Fibroblast of upper back skin (primary cell): Measurements from ENCODE around the gene HIF1A.

ENCODE experiments used
- DNase-seq: peaks from one replicate; pipeline ENCODE4 v3.0.0-alpha.2; 2013

Gene HIF1A

DNA sequence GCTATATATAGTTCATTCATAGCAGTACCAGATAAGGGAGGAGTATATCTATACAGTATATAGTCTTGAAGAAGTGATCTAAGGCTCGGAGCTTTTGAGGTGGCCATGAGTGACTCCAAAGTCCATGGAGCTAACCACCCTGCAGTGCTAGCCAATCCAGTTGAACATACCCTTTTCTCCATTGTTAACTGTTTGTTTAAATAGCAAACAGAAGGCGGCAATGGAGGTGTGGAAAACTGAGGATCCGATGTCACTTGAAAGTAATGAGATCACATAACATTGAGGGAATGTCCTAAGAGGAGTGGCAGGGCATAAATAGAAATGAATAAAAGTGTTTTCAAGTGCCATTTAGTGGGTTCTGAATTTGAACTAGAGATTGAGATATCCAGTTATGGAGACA, 54.6 kb downstream of the HIF1A start:
- peak; percentile 7 for DNase-seq

DNA sequence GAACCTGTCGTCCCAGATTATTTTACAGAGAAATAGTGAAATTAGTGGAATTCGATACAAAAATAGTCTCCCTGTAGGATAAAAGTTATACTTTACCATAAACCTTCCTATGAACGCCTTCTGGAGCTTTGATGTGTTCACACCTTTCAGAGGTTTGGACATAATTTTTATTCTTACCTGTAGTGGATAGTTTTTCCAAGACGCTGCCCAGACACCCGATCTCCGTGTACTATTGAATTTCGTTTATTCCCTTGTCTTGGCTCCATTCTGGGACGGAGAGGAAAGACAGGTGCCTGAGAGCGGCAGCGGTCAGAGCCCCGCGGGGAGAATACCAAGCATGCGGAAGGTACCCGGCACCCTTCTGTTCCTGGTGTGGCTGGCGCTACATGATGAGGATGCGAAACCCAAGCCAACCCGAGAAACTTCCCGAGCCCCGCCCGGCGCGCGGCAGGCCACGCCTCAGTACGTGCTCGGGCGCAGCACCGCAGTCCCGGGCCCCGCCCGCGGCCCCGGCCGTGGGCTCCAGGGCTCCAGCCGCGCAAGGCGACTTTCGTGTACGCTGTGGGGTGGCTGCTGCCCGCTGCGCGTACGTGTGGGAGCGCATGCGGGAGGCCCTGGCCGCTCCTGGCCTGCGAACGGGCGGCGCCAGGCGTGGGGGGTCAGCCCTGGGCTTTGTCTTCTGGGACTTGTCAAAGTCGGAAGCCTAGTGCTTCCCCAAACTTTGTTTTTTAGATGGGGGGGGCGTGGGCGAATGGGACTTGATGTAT, 55.6 kb downstream of the HIF1A start:
- DNase-seq = peak; percentile 73

DNA sequence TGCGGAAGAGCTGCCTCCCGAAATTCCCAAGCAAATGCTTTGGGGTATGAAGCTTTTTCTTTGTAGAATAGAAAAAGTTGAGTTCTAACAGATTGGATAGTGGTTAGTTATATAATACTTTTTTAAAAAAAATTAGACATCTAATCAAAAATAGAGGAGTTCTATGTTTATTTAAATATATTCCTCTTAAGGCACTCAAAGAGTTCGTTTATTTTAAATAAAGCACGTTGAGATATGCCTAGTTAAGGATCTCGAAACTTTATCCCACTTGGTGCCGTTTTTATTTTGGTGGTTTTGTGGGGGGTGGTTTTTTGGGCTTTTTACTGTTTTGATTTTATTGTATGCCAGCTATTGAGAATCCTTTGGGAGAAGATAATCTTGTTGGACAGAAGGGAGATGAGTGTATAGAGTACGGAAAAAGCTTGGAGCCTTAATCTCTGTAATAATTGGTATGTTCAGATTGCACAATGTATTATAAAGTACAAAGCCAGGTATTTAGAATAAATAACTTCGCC, 56.2 kb downstream of the HIF1A start:
- DNase-seq = no peak

DNA sequence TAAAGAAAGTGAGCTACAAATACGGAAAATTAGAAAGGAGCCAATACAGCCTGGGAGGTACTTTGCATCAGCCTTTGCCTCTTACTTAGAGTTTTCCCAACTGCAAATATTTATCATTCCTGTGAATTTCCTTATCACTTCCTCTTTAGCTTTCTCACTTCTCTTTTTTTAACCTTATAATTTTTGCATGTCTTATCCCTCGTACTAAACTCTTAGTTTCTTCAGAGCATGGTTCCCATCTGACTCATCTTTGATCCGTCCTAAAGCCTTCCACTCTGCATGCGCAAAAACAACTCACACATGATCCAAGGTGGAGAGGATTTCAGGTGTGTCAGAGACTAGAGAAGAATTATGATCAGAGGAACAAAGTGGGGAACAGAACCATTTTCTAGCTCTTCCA, 57.3 kb downstream of the HIF1A start:
- DNase-seq = peak; percentile 41

DNA sequence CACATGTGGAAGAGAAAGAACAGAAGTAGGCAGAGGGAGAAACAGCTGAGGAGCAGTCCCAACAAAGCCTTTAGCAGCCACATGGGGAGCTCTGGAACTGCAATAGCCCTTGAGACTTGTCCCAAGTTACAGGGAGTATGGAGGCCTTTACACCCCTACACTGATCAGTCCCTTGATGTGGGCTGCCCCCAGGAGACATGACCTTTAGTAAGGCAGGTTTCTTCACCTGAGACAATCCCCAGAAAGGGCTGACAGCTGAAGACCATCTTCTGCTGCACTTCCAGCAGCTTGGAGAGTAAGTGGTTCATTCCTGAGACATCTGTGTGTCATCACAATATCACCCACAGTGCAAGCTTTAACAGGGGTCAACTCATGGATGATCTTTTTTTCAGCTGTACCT, 58.3 kb downstream of the HIF1A start:
- DNase-seq = peak; percentile 42

DNA sequence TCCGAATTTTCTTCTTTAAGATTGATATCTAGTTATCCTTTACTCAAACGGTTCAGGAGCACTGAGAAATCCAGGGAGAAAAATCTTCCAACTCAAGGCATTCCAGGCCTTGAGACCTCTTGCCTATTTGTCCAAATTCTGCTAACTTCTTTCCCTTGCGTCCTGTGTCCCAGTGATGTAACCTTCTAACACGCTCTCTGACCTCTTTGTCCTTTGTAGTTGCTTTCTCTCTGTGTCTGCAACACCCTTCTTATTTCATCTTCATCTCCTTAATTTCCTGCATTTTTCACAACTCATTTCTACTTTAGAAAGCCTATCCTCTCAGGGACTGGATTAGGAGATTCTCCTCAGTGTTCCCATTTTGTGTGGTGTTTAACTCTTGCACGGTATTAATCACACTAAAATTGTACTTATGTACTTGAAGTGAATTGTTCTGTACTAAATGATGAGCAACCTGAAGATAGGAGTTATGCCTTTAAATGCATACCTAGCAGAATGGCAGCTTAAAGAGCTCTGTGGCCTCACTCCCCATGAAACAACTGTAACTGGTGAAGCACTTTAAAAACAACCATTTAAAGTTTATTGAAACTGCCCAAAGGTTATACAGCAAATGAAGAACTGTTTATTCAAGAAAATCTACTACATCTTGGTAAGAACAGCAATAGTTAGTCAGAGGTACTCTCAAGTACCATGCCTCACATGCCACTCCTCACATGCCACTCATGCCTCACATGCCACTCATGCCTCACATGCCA, 59.5 kb downstream of the HIF1A start:
- DNase-seq = peak; percentile 29

DNA sequence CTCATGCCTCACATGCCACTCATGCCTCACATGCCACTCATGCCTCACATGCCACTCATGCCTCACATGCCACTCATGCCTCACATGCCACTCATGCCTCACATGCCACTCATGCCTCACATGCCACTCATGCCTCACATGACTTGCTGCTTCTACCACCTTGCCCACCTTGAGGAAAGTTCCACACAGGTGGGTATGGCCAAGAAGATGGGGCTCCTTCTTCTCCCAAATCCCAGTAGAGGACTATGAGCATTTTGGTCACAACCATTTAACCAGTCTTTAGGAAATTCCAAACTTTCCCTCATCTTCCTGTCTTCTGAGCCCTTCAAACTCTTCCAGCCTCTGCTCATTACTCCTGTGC, 60.0 kb downstream of the HIF1A start:
- peak; percentile 13 for DNase-seq

DNA sequence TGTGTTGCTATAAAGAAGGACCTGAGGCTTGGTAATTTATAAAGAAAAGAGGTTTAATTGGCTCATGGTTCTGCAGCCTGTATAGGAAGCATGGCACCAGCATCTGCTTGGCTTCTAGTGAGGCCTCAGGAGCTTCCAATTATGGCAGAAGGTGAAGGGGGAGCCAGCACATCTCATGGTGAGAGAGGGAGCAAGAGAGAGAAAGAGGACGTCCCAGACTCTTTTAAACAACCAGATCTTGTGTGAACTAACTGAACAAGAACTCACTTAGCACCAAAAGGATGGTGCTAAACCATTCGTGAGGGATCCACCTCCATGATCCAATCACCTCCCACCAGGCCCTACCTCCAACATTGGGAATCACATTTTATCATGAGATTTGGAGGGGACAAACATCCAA, 60.8 kb downstream of the HIF1A start:
- peak; percentile 20 for DNase-seq

DNA sequence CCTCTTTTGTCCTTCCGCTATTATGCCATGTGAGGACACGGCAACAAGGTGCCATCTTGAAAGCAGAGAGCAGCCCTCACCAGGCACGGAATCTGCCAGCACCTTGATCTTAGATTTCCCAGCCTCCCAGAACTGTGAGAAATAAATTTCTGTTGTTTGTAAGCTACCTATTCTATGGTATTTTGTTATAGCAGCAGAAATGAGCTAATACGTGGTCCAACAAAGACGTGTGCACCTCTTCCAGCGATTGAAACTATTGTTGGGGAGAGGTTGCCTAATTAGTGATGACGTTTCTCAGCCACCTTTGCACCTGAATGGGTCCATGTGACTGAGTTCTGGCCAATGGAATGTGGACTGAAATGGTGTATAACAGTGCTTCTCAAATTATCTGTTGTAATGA, 64.6 kb downstream of the HIF1A start:
- no peak for DNase-seq

DNA sequence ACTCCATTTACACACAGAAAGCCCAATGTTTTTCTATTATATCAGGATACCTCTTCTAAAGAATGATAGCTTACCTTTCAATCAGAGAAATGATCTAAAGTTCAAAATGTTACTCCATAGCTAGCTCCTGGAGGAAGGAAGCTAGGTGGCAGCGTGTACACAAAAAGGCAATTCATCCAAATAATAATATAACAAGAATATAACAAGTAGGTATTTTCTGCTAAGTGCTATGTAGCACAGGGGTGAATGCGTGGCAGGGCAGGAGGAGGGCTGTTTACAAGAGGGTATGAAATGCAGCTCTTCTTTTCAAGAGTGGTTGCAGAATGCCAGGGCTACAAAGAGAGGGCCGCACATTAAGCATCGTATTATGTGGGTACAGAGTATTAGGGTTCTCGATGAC, 66.2 kb downstream of the HIF1A start:
- no peak for DNase-seq

DNA sequence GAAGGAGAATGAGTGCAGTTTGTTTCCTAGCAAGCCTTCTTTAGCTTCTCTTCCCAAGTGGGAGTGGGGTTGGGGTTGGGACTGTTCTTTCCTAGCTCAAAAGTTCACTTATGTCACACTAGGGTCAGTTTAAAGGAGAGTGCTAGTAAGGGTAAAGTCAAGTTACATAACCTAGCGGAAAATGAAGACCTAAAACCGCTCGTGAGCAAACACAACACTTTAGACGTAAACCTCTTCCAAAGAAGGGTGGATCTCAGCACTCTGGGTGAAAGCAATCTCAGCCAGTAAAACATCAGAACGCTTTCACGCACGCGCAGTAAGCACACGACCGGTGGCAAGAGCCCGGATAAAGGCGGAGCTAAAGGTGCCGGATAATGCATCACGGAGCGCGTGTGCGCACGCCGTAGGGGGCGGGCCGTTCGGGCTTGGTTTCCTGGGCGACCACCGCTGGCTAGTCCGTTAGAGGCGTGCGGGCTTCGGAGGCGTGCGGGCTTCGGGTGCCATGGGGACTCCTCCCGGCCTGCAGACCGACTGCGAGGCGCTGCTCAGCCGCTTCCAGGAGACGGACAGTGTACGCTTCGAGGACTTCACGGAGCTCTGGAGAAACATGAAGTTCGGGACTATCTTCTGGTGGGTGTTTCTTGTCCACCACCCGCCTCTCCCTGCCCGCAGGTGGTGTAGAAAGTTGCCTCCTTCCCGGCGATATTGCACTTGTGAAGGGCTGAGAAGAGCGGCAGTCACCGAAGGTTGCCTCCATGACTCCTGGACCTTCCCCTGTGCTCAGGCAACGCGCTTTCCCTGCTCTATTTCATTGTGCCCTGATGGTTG, 66.9 kb downstream of the HIF1A start, which contains the start of gene SNAPC1:
TSS of gene SNAPC1 (plus strand) at position 462 of the 828 bp plus-strand sequence. CDS start at position 503, 41 bp downstream.
- peak; percentile 98 for DNase-seq

DNA sequence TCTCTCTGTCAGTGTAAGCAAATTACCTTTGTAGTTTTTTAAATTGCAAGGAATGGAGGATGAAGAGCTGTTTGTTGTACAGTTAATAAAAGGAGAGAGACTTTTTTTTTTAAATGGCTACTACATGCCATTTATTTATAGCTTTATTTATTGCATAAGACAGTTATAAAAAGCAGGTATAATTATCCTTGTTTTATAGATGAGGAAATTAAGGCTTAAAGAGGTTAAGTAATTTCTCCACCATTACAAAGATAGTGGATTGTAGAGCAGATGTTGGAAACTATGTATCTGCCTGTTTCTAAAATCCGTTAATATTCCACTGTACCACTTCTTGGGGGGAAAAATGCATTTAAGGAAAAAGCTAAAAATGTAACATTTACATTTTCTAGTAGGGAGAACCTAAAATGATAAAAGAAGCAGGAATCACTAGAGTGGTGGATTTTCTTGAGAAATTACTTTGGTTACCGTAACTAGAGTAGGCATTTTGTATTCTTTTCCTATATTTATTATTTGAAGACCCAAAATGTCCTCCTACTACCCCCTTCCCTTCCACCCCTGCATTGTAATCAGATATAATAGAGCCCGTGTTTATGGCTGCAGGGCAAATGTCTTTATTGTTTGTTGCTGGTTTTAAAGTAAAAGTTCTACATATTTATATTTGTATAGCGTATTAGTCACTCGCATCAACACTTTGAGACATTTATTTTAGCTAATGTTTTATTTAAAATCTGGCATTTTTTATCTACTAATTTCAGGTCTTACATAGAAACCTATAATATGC, 69.2 kb downstream of the HIF1A start:
- no peak for DNase-seq

DNA sequence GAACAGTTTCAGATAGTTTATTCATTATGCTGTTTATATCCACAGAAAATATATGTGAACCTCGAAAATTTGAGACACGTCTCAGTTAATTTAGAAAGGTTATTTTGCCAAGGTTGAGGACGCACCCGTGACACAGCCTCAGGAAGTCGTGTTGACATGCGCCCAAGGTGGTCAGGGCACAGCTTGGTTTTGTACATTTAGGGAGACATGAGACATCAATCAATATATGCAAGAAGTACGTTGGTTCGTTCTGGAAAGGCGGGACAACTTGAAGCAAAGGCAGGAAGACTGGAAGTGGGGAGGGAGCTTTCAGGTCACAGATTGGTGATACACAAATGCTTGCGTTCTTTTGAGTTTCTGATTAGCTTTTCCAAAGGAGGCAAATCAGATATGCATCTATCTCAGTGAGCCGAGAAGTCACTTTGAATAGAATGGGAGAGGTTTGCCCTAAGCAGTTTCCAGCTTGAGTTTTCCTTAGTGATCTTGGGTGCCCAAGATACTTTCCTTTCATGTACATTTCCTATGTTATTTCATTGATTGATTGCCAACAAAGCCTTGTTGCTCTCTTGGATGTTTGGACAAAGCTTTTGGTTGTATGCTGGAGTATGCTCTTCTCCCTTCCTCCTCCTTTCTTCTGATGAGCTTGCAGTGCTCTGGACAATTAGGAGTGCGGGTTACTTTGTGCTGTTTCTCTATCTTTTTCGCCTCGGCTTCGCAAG, 70.1 kb downstream of the HIF1A start:
- DNase-seq = no peak

DNA sequence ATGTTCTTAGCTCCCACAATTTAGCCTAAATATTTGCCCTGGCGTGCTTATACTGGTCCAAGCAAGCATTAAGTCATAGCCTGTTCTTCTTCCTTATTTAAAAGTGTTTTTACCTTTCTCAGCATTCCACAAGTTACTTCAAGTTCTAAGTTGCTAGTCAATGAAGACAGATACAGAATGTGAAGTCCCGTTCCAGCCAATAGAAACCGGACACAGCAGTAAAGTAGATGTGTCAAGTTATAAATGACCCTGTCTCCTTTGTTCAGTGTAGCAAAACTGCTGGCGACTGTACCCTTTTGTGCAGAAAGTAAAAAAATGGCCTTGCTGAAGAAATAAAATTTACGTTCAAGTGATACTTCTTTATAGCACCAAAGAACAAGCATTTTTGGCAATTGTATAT, 70.8 kb downstream of the HIF1A start:
- no peak for DNase-seq

DNA sequence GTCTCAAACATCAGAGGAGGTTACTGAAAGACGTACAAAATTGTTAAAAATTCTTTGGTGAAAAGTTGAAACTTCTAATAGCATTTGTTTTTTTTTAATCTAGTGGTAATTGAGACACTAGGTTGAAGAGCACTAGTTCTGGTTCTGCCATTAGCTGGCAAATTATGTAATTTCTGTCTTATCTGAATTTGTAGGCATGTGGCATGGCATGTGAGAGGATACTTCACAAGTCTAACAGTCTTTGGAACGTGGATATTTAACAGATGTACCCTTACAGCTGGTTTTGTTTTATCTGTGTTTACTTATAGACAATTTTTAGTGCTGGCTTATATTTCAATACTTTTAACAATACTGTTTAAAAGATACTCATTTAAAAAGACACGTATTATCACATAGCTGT, 72.9 kb downstream of the HIF1A start:
- DNase-seq = no peak

DNA sequence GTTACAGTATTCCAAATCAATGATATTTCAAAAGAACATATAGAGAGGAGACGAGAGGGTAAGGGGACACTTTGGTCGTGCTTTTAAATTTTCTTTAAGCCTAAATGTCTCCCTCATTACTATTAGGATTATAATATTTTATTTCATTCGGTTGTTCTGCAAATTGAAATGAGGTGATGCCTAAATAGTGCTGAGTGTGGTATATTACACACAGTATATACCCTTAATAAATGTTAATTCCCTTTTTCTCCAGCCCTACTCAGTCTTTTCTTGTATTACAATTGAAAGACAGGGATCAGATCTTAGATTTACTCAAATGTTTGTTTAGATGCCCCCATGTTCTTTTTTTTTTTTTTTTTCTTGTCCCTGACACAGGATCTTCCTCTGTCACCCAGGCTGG, 74.6 kb downstream of the HIF1A start:
- DNase-seq = no peak

DNA sequence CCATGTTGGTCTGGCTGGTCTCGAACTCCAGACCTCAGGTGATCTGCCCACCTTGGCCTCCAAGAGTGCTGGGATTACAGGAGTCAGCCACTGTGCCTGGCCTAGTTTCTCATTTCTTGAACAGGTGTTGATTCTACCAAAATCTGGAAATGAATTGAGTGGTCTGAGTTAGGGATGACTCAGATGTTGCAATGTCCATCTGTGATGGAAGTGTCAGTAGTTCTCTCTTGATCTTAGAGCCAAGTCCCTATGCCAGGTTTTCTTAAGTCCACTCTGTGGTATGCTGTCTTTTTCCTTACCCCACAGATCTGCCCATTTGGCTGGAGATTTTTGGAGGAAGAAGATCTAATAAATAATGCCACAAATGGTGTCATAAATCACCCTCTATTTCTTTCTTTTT, 79.5 kb downstream of the HIF1A start:
- DNase-seq = no peak

DNA sequence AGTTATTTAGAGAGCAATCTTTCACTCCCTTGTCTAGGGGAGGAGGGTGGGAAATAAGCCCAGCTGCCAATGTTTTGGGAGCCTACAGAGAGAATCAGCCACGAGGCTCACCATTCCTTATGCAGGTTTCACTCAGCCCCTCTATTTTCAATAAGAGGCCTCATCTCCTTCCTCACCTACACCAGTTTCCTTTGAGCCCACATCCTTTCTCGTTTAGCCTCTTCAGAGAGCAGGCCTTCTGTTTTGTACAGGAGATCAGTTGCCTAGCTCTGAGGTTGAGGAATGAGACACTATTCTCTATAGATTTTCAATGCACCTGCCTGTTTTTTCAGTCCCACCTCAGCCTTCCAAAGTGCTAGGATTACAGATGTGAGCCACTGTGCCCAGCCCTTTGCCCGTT, 84.8 kb downstream of the HIF1A start:
- DNase-seq = no peak

DNA sequence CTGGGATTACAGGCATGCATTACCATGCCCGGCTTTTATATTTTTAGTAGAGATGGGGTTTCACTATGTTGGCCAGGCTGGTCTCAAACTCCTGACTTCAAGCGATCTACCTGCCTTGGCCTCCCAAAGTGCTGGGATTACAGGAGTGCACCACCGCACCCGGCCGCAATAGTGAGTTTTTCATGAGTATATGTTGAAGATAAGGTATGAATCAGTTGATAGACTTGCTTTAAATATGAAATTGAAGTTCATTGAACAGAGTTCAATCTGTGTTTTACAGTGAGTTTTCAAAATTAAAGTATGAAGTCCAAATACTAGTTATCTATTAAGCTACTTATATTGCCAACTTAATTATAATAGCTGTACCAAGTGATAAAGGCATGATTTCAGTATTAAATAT, 102.0 kb downstream of the HIF1A start:
- DNase-seq = no peak
